Activated naive CD8-positive, alpha-beta T cell treated with anti-CD3 and anti-CD28 coated beads, Interleukin-2, amount 50 U/mL, for 16 hours (primary cell): Measurements from ENCODE around the gene TBL1X.
"Not testable (repeated sequence)": the region's sequence is repeated elsewhere in the genome, so short reads cannot be mapped to it uniquely, and the experiment has no call there.

ENCODE experiments used
- DNase-seq: peaks from one replicate; pipeline ENCODE4 v3.0.0-alpha.2; 2020; ENCODE audit warnings: low read depth, low spot score

The TBL1X gene

GRCh38 chrX:9459186-9459748, 5.6 kb upstream of the TBL1X start:
- DNase-seq: no peak

- no peak for DNase-seq
These were observed 3.8 kb upstream of the TBL1X start for GRCh38 chrX:9461087-9461486.

- no peak for DNase-seq
These were observed 2.4 kb upstream of the TBL1X start for GRCh38 chrX:9462456-9462855.

- no peak for DNase-seq
These were observed 694 bp downstream of the TBL1X start for GRCh38 chrX:9465380-9466123.

- DNase-seq: no peak
These were observed 1.3 kb downstream of the TBL1X start for GRCh38 chrX:9466124-9466495.

GRCh38 chrX:9466736-9467135, 1.9 kb downstream of the TBL1X start:
- no peak for DNase-seq

- no peak for DNase-seq
These were observed 2.3 kb downstream of the TBL1X start for GRCh38 chrX:9467146-9467545.

GRCh38 chrX:9467751-9468150, 2.9 kb downstream of the TBL1X start:
- DNase-seq: no peak

GRCh38 chrX:9471571-9471985, 6.7 kb downstream of the TBL1X start:
- DNase-seq: no peak

GRCh38 chrX:9473708-9474107, 8.8 kb downstream of the TBL1X start:
- DNase-seq: no peak

- DNase-seq: not testable (repeated sequence)
These were observed 10.6 kb downstream of the TBL1X start for GRCh38 chrX:9475417-9475816.

- DNase-seq: no peak
These were observed 11.1 kb downstream of the TBL1X start for GRCh38 chrX:9475984-9476383.

GRCh38 chrX:9476810-9477575, 12.1 kb downstream of the TBL1X start:
- no peak for DNase-seq

GRCh38 chrX:9482408-9482807, 17.6 kb downstream of the TBL1X start:
- DNase-seq: no peak

GRCh38 chrX:9482837-9483236, 18.0 kb downstream of the TBL1X start:
- no peak for DNase-seq

- no peak for DNase-seq
These were observed 18.5 kb downstream of the TBL1X start for GRCh38 chrX:9483376-9483775.

- no peak for DNase-seq
These were observed 22.0 kb downstream of the TBL1X start for GRCh38 chrX:9486786-9487387.

GRCh38 chrX:9488586-9488985, 23.7 kb downstream of the TBL1X start:
- no peak for DNase-seq

- no peak for DNase-seq
These were observed 24.4 kb downstream of the TBL1X start for GRCh38 chrX:9489234-9489633.

GRCh38 chrX:9492901-9493300, 28.0 kb downstream of the TBL1X start:
- no peak for DNase-seq

GRCh38 chrX:9493936-9494335, 29.1 kb downstream of the TBL1X start:
- no peak for DNase-seq

GRCh38 chrX:9494771-9495170, 29.9 kb downstream of the TBL1X start:
- no peak for DNase-seq
